ENCODE data around the gene GPX2. TPM values are rescaled to one million over a fixed set of nuclear protein-coding genes. Genes with fewer than 3 reads are reported as not detected.

GPX2 gene
- polyA plus RNA-seq, 1 donor = 26.6 TPM

DNA sequence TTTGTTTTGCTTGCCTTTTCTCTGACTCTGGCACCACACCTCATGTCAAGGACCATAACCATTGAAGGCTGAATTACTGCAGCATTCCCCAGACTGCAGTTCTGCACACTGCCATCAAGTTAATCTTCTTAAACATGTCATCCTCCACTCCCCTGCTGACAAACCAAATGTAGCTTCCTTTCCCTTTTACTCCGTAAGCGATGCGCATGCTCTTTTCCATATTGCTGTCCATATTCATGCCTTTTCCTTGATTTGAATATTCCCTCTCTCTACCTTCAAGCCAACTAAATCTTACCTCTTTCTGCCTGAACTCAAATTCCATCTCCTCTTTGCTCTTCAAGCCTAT is 13.6 kb downstream of the GPX2 start:
- no peak overlapping the region for H3K27ac ChIP-seq (ENCODE audit: low read length)
- no peak overlapping the region for H3K4me3 ChIP-seq (ENCODE audit: low read length)
- H3K27me3 ChIP-seq (ENCODE audit: control insufficient read depth, insufficient read depth, low read length) = no peaks in the 10 kb centered on the region
- H3K9me3 ChIP-seq (ENCODE audit: control insufficient read depth, low read depth, low read length) = no peaks in the 10 kb centered on the region
- no peak for DNase-seq
- no peaks in the 10 kb centered on the region for H3K4me1 ChIP-seq (ENCODE audit: control insufficient read depth, insufficient read depth, low read length)
- WGBS (ENCODE audit: insufficient coverage, low lambda C conversion rate) = 97% methylated on average over 3 of the region's 3 CpGs
- H3K36me3 ChIP-seq (ENCODE audit: control insufficient read depth, insufficient read depth, low read length) = peaks cover 65% of the 10 kb centered on the region

DNA sequence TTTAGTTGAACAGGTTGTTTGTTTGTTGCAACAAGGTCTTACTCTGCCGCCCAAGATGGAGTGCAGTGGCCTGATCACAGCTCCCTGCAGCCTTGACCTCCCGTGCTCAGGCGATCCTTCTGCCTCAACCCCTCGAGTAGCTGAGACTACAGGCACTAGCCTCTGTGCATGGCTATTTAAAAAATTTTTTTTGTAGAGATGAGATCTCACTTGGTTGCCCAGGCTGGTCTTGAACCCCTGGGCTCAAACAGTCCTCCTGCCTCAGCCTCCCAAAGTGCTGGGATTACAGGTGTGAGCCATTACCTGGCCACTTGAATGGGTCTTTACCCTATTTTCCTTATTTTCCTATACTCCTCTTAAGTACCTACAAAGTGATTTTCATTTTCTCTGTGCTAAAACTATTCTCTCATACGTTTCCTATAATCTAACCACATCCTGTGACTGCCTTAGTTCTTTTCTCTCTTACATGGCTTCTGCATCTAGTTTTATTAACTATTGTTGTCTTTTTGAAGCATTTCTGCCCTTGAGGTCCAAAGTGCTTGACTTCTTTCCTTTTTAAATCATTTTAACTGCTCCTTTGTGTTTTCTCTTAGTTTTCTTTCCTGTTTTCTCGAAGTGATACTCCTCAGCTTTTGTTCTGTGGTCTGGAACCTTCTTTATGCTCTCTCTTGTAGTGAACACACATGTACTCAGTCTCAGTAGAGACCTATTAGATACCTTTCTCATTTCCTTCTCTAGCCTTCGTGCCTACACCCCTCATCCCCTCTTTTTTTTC is 14.1 kb downstream of the GPX2 start:
- peaks cover 65% of the 10 kb centered on the region for H3K36me3 ChIP-seq (ENCODE audit: control insufficient read depth, insufficient read depth, low read length)
- 66% methylated on average over 2 of the region's 7 CpGs for WGBS (ENCODE audit: insufficient coverage, low lambda C conversion rate)

DNA sequence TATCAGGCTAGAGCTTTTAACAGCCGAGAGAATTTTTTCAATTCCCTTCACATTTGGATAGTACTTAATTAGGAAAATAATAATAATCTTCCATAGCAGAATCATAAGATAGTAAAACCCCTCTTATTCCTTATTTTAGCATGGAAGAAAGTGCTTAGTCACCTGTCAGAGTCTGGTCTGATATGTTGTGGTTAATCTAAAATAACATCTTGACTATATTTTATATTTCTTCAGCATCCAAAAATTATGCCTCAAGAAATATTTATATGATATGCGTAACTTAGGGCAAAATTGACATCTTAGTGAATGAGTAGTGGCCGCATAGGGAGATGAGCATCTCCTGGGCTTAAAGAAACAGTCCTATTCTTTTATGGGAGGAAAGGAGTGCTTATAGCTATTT is 15.5 kb downstream of the GPX2 start:
- WGBS (ENCODE audit: insufficient coverage, low lambda C conversion rate) = 100% methylated on average over 2 of the region's 3 CpGs
- Histone ChIP-seq H3K36me3 (ENCODE audit: control insufficient read depth, insufficient read depth, low read length) (peaks cover 55% of the 10 kb centered on the region), H3K4me3 (ENCODE audit: low read length) (no peak overlapping the region), H3K27ac (ENCODE audit: low read length) (no peak overlapping the region), H3K4me1 (ENCODE audit: control insufficient read depth, insufficient read depth, low read length) (no peaks in the 10 kb centered on the region), H3K27me3 (ENCODE audit: control insufficient read depth, insufficient read depth, low read length) (no peaks in the 10 kb centered on the region), H3K9me3 (ENCODE audit: control insufficient read depth, low read depth, low read length) (no peaks in the 10 kb centered on the region)
- DNase-seq = no peak

More for the DNA sequence above, 14.1 kb downstream of the GPX2 start:
- H3K27me3 ChIP-seq (ENCODE audit: control insufficient read depth, insufficient read depth, low read length) = no peaks in the 10 kb centered on the region
- H3K4me1 ChIP-seq (ENCODE audit: control insufficient read depth, insufficient read depth, low read length) = no peaks in the 10 kb centered on the region
- no peak overlapping the region for H3K4me3 ChIP-seq (ENCODE audit: low read length)
- no peaks in the 10 kb centered on the region for H3K9me3 ChIP-seq (ENCODE audit: control insufficient read depth, low read depth, low read length)
- no peak for DNase-seq
- H3K27ac ChIP-seq (ENCODE audit: low read length) = no peak overlapping the region

DNA sequence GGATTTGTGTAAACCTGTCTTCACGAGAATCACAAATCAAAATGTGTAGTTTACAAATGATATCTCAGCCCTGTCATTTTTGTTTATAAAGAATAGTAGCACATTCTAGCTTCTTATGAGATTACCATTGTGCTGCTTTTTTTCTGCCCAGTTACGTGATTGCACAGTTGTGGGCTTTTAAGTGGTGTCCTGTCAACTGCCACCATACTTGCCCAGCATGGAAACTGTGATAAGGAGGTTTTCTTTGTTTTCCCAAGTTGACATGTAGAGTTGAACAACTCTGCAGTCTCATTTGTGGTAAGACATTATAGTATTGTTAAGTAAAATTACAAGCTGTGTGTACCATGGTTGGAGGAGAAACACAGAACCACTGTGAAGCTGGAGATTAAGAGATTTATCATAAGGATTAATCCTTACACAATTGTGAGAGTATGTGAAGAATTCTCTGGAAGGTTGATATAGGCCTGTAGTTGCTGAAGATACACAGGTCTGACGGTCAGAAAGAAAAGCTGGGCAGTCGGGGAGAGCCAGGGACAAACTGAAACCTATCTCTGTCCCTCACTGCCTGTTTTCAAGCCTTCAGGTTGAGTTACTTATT is 16.0 kb downstream of the GPX2 start:
- no peak for DNase-seq
- peaks cover 55% of the 10 kb centered on the region for H3K36me3 ChIP-seq (ENCODE audit: control insufficient read depth, insufficient read depth, low read length)
- H3K9me3 ChIP-seq (ENCODE audit: control insufficient read depth, low read depth, low read length) = no peaks in the 10 kb centered on the region
- no peaks in the 10 kb centered on the region for H3K27me3 ChIP-seq (ENCODE audit: control insufficient read depth, insufficient read depth, low read length)
- H3K27ac ChIP-seq (ENCODE audit: low read length) = no peak overlapping the region
- no peak overlapping the region for H3K4me3 ChIP-seq (ENCODE audit: low read length)
- WGBS (ENCODE audit: insufficient coverage, low lambda C conversion rate) = no CpG with 5 or more reads among the region's 4 CpGs
- no peaks in the 10 kb centered on the region for H3K4me1 ChIP-seq (ENCODE audit: control insufficient read depth, insufficient read depth, low read length)

DNA sequence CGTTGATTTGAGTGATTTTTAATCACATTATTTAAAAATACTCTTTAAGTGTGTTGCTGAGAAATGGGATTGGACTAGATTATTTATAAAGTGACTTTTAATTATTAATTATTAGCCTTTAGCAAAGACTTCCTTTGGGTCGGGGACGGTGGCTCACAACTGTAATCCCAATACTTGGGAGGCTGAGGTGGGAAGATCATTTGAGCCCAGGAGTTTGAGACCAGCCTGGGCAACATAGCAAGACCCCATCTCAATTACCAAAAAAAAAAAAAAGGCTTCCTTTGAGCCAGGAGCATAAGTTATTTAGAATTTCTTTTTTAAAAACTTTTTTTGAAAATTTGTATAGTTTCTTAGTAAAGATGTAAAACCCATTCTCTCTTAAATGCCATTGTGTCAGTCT is 19.5 kb downstream of the GPX2 start:
- Histone ChIP-seq H3K36me3 (ENCODE audit: control insufficient read depth, insufficient read depth, low read length) (peaks cover 29% of the 10 kb centered on the region), H3K27ac (ENCODE audit: low read length) (no peak overlapping the region), H3K27me3 (ENCODE audit: control insufficient read depth, insufficient read depth, low read length) (no peaks in the 10 kb centered on the region), H3K4me1 (ENCODE audit: control insufficient read depth, insufficient read depth, low read length) (no peaks in the 10 kb centered on the region), H3K4me3 (ENCODE audit: low read length) (no peak overlapping the region), H3K9me3 (ENCODE audit: control insufficient read depth, low read depth, low read length) (no peaks in the 10 kb centered on the region)
- DNase-seq = no peak
- no CpG with 5 or more reads among the region's 3 CpGs for WGBS (ENCODE audit: insufficient coverage, low lambda C conversion rate)

DNA sequence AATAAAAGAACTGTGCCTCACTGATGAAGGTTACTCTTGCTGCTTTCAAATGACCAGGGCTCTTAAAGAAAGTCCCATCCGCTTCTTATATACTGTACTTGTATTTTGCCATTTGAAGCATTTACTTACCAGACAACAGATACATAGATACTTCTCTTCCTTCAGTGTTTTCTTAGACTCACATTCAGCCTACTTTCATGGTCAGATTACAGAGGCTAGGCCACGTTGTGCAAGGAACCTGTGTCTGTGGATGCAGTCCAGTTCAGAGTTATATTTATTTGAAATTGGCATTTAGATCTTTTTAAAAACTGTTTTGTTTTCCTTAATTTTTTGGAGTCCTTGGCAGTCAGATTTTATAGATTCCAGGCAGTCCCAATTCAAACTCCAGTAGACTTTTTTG is 22.1 kb downstream of the GPX2 start:
- no CpG with 5 or more reads among the region's 2 CpGs for WGBS (ENCODE audit: insufficient coverage, low lambda C conversion rate)
- H3K9me3 ChIP-seq (ENCODE audit: control insufficient read depth, low read depth, low read length) = no peaks in the 10 kb centered on the region

DNA sequence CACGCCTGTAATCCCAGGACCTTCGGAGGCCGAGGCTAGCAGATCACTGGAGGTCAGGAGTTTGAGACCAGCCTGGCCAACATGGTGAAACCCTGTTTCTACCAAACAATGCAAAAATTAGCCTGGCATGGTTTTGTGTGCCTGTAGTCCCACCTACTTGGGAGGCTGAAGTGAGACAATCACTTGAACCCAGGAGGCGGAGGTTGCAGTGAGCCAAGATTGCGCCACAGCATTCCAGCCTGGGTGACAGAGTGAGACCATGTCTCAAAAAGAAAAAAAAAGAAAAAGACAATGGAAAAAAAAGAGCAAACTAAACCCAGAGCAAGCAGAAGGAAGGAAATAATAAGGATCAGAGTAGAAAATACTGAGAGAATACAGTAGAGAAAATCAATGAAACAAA is 22.9 kb downstream of the GPX2 start:
- H3K4me1 ChIP-seq (ENCODE audit: control insufficient read depth, insufficient read depth, low read length) = peaks cover 4% of the 10 kb centered on the region

More for the DNA sequence above, 22.1 kb downstream of the GPX2 start:
- no peak overlapping the region for H3K27ac ChIP-seq (ENCODE audit: low read length)
- no peak overlapping the region for H3K4me3 ChIP-seq (ENCODE audit: low read length)
- no peaks in the 10 kb centered on the region for H3K4me1 ChIP-seq (ENCODE audit: control insufficient read depth, insufficient read depth, low read length)
- DNase-seq = no peak
- H3K27me3 ChIP-seq (ENCODE audit: control insufficient read depth, insufficient read depth, low read length) = no peaks in the 10 kb centered on the region
- peaks cover 14% of the 10 kb centered on the region for H3K36me3 ChIP-seq (ENCODE audit: control insufficient read depth, insufficient read depth, low read length)

DNA sequence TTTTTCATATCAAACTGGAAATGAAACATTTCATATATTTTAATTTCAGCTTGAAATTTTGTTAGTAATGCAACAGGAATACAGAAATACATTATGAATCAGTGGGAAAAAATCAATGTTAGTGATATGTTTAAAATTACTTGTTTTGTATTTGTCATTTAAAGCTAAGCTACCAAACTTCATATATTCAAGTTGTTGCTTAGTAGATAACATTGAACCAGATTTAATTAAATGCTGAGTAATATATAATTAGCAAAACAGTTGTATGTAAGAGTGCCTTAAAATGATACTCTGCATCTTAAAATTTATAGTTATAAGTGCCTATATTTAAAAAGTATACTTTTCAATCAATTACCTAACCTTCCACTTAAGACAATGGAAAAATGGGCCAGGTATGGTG is 23.3 kb downstream of the GPX2 start:
- Histone ChIP-seq H3K27me3 (ENCODE audit: control insufficient read depth, insufficient read depth, low read length) (no peaks in the 10 kb centered on the region), H3K36me3 (ENCODE audit: control insufficient read depth, insufficient read depth, low read length) (peaks cover 3% of the 10 kb centered on the region), H3K4me3 (ENCODE audit: low read length) (no peak overlapping the region), H3K27ac (ENCODE audit: low read length) (no peak overlapping the region), H3K4me1 (ENCODE audit: control insufficient read depth, insufficient read depth, low read length) (peaks cover 4% of the 10 kb centered on the region), H3K9me3 (ENCODE audit: control insufficient read depth, low read depth, low read length) (no peaks in the 10 kb centered on the region)
- no peak for DNase-seq

More for the DNA sequence above, 22.9 kb downstream of the GPX2 start:
- Histone ChIP-seq H3K27ac (ENCODE audit: low read length) (no peak overlapping the region), H3K36me3 (ENCODE audit: control insufficient read depth, insufficient read depth, low read length) (peaks cover 6% of the 10 kb centered on the region), H3K4me3 (ENCODE audit: low read length) (no peak overlapping the region), H3K27me3 (ENCODE audit: control insufficient read depth, insufficient read depth, low read length) (no peaks in the 10 kb centered on the region), H3K9me3 (ENCODE audit: control insufficient read depth, low read depth, low read length) (no peaks in the 10 kb centered on the region)
- no peak for DNase-seq
- WGBS (ENCODE audit: insufficient coverage, low lambda C conversion rate) = 94% methylated on average over 2 of the region's 5 CpGs

DNA sequence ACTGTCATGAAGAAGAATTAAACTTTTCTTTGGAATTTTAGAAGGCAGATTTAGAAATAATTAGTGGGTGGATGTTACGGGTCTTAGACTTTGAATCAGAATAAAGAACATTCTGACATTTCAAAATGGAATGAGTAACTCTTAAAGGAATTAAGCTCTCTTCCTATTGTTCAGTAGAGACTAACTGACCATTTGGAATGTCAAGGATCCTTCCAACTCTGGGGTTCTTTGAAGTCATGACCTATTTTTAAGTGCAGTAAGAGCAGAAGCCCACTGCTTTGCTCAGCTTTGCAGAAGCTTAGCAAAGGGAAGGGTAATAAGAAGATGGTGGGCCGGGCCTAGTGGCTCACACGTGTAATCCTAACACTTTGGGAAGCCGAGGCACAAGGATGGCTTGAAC is 24.3 kb downstream of the GPX2 start:
- Histone ChIP-seq H3K4me1 (ENCODE audit: control insufficient read depth, insufficient read depth, low read length) (peaks cover 7% of the 10 kb centered on the region), H3K9me3 (ENCODE audit: control insufficient read depth, low read depth, low read length) (no peaks in the 10 kb centered on the region), H3K27ac (ENCODE audit: low read length) (no peak overlapping the region), H3K4me3 (ENCODE audit: low read length) (no peak overlapping the region), H3K27me3 (ENCODE audit: control insufficient read depth, insufficient read depth, low read length) (no peaks in the 10 kb centered on the region), H3K36me3 (ENCODE audit: control insufficient read depth, insufficient read depth, low read length) (no peaks in the 10 kb centered on the region)
- 100% methylated on average over 2 of the region's 4 CpGs for WGBS (ENCODE audit: insufficient coverage, low lambda C conversion rate)
- no peak for DNase-seq

DNA sequence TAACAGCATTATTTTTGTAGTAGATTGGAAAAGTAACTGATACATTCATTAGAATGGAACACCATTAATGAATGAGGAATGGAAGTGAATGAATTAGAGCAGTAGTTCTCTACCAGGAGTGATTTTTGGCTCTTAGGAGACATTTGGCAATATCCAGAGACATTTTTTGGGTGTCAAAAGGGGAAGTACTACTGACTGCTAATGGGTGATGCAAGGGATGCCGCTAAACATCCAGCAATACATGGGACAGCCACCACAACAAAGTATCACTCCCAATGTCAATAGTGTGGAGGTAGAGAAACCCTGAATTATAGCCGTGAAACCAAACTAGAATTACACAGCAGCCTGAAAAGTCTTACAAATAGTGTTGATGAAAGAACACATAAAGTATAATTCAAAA is 26.7 kb downstream of the GPX2 start:
- WGBS (ENCODE audit: insufficient coverage, low lambda C conversion rate) = 100% methylated on average over 2 of the region's 2 CpGs
- no peaks in the 10 kb centered on the region for H3K27me3 ChIP-seq (ENCODE audit: control insufficient read depth, insufficient read depth, low read length)
- no peak overlapping the region for H3K4me3 ChIP-seq (ENCODE audit: low read length)
- no peaks in the 10 kb centered on the region for H3K36me3 ChIP-seq (ENCODE audit: control insufficient read depth, insufficient read depth, low read length)
- peaks cover 7% of the 10 kb centered on the region for H3K4me1 ChIP-seq (ENCODE audit: control insufficient read depth, insufficient read depth, low read length)
- no peak overlapping the region for H3K27ac ChIP-seq (ENCODE audit: low read length)
- no peaks in the 10 kb centered on the region for H3K9me3 ChIP-seq (ENCODE audit: control insufficient read depth, low read depth, low read length)
- DNase-seq = no peak

DNA sequence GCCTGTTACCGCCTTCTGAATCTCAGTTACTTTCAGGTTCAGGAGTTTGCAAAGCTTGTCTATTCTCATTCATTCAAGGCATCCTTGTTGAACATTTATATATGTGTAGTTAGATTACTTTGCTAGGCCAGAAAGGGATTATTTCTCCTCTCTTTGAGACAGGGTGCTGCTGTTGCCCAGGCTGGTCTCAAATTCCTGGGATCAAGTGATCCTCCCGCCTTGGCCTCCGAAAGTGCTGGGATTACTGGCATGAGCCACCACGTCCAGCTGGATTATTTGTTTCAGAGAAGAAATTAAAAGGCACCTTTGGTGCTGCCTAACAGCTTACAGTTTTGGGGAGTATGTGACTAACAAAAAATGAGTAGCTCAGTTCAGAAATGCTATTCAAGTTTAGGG is 27.5 kb downstream of the GPX2 start:
- H3K4me3 ChIP-seq (ENCODE audit: low read length) = peak overlapping the region; percentile 93
- no CpG with 5 or more reads among the region's 4 CpGs for WGBS (ENCODE audit: insufficient coverage, low lambda C conversion rate)
- no peaks in the 10 kb centered on the region for H3K36me3 ChIP-seq (ENCODE audit: control insufficient read depth, insufficient read depth, low read length)
- H3K27me3 ChIP-seq (ENCODE audit: control insufficient read depth, insufficient read depth, low read length) = no peaks in the 10 kb centered on the region
- H3K9me3 ChIP-seq (ENCODE audit: control insufficient read depth, low read depth, low read length) = no peaks in the 10 kb centered on the region
- H3K4me1 ChIP-seq (ENCODE audit: control insufficient read depth, insufficient read depth, low read length) = peaks cover 7% of the 10 kb centered on the region
- peak overlapping the region; percentile 74 for H3K27ac ChIP-seq (ENCODE audit: low read length)
- DNase-seq = no peak
